Type B pancreatic cell (in vitro differentiated cells): Measurements from ENCODE around the gene MORN1. TPM values are rescaled to one million over a fixed set of nuclear protein-coding genes. Genes with fewer than 3 reads are reported as not detected.

Source experiments
- DNase-seq: peaks from one replicate; pipeline ENCODE4 v3.0.0; 2021; ENCODE audit warnings: mixed read lengths; ENCODE audit not compliant: unreplicated experiment; ENCODE audit errors: extremely low spot score
- H3K27ac Mint-ChIP-seq: 2 replicates; pipeline ENCODE4 v1.8.0; 2021; ENCODE audit warnings: mild to moderate bottlenecking, mixed read lengths
- H3K27me3 Mint-ChIP-seq: 2 replicates; pipeline ENCODE4 v1.8.0; 2021; ENCODE audit warnings: mixed read lengths
- H3K36me3 Mint-ChIP-seq: 2 replicates; pipeline ENCODE4 v1.8.0; 2021; ENCODE audit warnings: mixed read lengths
- H3K4me1 Mint-ChIP-seq: one replicate; pipeline ENCODE4 v1.8.0; 2021; ENCODE audit warnings: mixed read lengths; ENCODE audit not compliant: unreplicated experiment
- H3K4me3 Mint-ChIP-seq: 2 replicates; pipeline ENCODE4 v1.8.0; 2021; ENCODE audit warnings: mild to moderate bottlenecking, mixed read lengths
- H3K9me3 Mint-ChIP-seq: 2 replicates; pipeline ENCODE4 v1.8.0; 2021; ENCODE audit warnings: mixed read lengths
- total RNA-seq: library from RNA; stranded (reverse); gene quantifications from 2 replicates; pipeline ENCODE4 v1.2.1, GENCODE V29; 2021; ENCODE audit warnings: low replicate concordance
- TF ChIP-seq, protein P1 (sequence below): fragments of 200-600 bp; sonication (generic); conservative IDR thresholded peaks from 2 replicates; pipeline ENCODE4 v1.5.0; 2021; ENCODE audit warnings: antibody characterized with exemption, mild to moderate bottlenecking

The MORN1 gene
- total RNA-seq, 1 donor from 2014 or later: 27.5 TPM

DNA sequence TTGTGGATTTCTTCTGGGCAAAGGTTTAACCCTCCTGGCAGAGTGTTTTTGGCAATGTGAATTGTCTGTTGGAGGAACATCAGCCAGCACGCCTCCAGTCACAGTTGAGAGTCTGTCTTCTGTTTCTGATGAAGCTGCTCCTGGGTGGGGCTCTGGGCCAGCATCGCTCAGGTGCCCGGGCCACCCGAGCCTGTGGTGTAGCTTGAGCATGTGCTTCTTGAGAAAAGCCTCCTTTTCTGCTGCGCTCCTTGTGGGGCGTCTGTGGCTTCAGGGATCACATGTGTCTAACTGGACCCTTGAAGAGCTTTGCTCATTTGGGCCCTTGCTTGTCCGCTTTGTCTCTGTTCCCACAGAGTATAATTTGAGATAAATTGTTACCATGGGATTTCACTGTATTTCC lies 7.5 kb upstream of the MORN1 start:
- DNase-seq: no peak
- peaks cover 12% of the 10 kb centered on the region for H3K36me3 Mint-ChIP-seq
- H3K4me3 Mint-ChIP-seq: no peak overlapping the region
- no peaks in the 10 kb centered on the region for H3K27me3 Mint-ChIP-seq
- peaks cover 9% of the 10 kb centered on the region for H3K4me1 Mint-ChIP-seq
- TF ChIP-seq, protein P1, sequence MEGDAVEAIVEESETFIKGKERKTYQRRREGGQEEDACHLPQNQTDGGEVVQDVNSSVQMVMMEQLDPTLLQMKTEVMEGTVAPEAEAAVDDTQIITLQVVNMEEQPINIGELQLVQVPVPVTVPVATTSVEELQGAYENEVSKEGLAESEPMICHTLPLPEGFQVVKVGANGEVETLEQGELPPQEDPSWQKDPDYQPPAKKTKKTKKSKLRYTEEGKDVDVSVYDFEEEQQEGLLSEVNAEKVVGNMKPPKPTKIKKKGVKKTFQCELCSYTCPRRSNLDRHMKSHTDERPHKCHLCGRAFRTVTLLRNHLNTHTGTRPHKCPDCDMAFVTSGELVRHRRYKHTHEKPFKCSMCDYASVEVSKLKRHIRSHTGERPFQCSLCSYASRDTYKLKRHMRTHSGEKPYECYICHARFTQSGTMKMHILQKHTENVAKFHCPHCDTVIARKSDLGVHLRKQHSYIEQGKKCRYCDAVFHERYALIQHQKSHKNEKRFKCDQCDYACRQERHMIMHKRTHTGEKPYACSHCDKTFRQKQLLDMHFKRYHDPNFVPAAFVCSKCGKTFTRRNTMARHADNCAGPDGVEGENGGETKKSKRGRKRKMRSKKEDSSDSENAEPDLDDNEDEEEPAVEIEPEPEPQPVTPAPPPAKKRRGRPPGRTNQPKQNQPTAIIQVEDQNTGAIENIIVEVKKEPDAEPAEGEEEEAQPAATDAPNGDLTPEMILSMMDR: no peak
- H3K9me3 Mint-ChIP-seq: no peaks in the 10 kb centered on the region
- peak overlapping the region; percentile 76 for H3K27ac Mint-ChIP-seq

DNA sequence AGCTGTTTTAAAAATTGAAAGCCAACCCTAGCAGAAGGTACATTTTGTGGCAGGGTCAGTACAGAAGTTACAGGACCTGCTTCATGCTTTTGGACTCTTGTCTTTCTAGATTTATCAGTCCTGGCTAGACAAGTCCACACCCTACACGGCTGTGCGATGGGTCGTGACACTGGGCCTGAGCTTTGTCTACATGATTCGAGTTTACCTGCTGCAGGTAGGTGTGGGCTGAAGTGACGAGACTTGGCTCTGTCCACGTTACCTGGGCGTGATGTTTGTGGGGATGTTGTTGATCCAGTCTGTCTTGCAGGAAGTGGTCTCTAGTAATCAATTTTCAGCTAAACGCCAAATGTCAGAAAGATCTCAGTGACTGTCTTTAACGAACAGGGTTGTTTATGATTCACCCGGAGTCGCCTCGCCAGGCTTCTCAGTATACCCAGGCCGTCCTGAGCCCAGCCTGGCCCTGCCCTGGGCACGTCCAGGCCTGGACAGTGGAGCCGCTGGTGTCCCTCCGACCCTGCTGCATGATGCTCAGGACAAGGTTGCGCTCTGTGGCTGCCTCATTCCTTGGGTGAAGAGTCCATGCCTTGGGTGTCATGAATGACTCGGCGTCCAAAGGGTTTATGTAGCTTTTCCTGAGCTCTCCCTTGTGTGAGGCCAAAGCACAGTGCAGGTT lies 5.8 kb upstream of the MORN1 start:
- Mint-ChIP-seq H3K36me3 (peaks cover 13% of the 10 kb centered on the region), H3K4me1 (peaks cover 21% of the 10 kb centered on the region), H3K9me3 (no peaks in the 10 kb centered on the region), H3K4me3 (peak overlapping the region; percentile 77), H3K27me3 (no peaks in the 10 kb centered on the region), H3K27ac (peak overlapping the region; percentile 99)
- no peak for DNase-seq
- TF ChIP-seq, protein P1: no peak

DNA sequence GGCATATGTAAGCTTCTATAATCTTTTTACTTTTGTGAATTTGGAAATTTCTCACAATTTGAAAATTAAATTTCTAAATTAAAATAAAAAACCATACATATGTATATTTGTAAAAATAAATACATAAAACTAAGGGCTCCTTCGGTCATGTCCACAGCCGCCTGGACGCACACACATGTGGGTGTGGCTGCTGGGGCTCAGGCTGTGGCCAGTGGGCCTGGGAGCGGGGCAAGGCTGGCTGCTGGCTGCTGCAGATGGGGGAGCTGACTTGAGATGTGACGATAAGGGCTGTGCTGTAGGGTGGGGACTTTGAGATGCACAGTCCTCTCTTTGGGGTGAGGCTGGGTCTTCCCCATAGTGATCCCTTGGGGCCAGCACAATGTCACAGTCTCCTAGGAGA lies 5.1 kb upstream of the MORN1 start:
- no peaks in the 10 kb centered on the region for H3K27me3 Mint-ChIP-seq
- no peaks in the 10 kb centered on the region for H3K9me3 Mint-ChIP-seq
- no peak for DNase-seq
- peak overlapping the region; percentile 99 for H3K27ac Mint-ChIP-seq
- peaks cover 13% of the 10 kb centered on the region for H3K36me3 Mint-ChIP-seq
- H3K4me1 Mint-ChIP-seq: peaks cover 21% of the 10 kb centered on the region
- H3K4me3 Mint-ChIP-seq: peak overlapping the region; percentile 77
- TF ChIP-seq, protein P1: no peak

DNA sequence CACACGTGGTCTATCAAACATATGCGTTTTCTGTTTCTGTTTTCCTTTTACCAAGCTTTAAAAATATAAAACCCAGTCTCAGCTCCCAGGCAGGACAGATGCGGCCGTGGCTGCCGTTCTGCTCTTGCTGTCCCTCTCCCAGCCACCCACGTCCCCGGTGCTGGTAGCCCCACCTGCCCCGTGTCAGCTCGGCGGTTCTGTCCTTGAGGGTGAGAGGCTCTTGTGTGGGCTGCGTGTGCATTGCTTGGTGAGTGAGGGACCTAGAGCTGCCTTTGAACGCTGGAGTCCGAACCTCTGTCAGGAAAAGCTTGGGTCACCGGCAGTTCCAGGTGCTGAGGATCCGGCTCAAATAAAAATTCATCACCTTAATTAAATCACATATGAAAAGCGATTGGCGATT lies 4.7 kb upstream of the MORN1 start:
- Mint-ChIP-seq H3K4me3 (no peak overlapping the region), H3K27me3 (no peaks in the 10 kb centered on the region), H3K4me1 (peaks cover 21% of the 10 kb centered on the region), H3K27ac (peak overlapping the region; percentile 99), H3K9me3 (no peaks in the 10 kb centered on the region), H3K36me3 (peaks cover 13% of the 10 kb centered on the region)
- DNase-seq: no peak
- TF ChIP-seq, protein P1: no peak

DNA sequence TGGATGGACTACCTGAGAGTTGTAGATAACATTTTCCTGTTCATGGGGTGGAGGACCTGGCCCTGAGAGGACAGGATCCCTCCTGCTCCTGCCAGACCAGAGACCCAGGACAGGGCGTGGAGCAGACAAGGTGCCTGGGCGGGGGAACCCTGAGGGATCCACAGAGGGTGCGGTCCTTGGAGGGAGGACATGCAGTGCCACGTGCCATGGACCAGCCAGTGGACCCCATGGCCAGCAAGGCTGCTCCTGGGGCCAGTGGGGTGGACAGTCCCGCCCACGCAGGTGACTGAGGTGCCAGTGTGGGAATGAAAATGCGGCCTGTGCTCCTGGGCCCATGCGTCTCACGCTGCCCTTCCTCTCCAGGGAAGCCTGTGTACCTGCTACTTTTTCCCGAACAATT lies 3.9 kb upstream of the MORN1 start:
- peaks cover 21% of the 10 kb centered on the region for H3K4me1 Mint-ChIP-seq
- TF ChIP-seq, protein P1: no peak
- DNase-seq: no peak
- H3K4me3 Mint-ChIP-seq: peak overlapping the region; percentile 64
- H3K9me3 Mint-ChIP-seq: no peaks in the 10 kb centered on the region
- no peaks in the 10 kb centered on the region for H3K27me3 Mint-ChIP-seq
- peaks cover 13% of the 10 kb centered on the region for H3K36me3 Mint-ChIP-seq
- H3K27ac Mint-ChIP-seq: peak overlapping the region; percentile 94

DNA sequence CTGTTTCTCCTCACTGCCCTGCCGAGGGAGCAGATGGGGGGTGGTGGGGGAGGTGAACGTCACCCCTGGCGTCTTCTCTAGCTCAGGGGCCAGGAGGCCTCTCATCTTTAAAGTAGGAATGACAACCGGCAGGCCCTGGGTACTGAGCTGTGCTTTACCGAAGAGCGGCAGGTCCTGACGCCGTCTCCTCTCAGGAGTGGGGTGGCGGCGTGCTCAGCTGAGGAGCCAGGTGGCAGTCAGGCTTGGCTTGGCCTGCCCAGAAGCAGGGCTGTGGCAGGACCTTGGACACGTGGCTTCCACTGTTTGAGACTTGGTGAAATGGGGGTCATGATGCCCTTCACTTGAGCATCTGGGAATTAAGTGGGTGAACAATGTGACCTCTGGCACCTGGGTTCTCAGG lies 3.4 kb upstream of the MORN1 start:
- H3K36me3 Mint-ChIP-seq: peaks cover 13% of the 10 kb centered on the region
- DNase-seq: no peak
- peak overlapping the region; percentile 94 for H3K27ac Mint-ChIP-seq
- peak overlapping the region; percentile 64 for H3K4me3 Mint-ChIP-seq
- H3K9me3 Mint-ChIP-seq: no peaks in the 10 kb centered on the region
- H3K27me3 Mint-ChIP-seq: no peaks in the 10 kb centered on the region
- TF ChIP-seq, protein P1: no peak
- H3K4me1 Mint-ChIP-seq: peaks cover 25% of the 10 kb centered on the region
